Neural cell (in vitro differentiated cells): ENCODE data around the gene LRRC9. TPM values are rescaled to one million over a fixed set of nuclear protein-coding genes. Genes with fewer than 3 reads are reported as not detected.

Source experiments
- H2AFZ ChIP-seq: fragments of 200-600, 300-800 bp; sonication (generic), shearing (Covaris generic); 2 replicates; pipeline ENCODE4 v1.6.0; 2014; ENCODE audit warnings: low read depth, mild to moderate bottlenecking, antibody characterized with exemption, low read length, moderate library complexity
- H3F3A ChIP-seq: fragments of 200-600 bp; shearing (Covaris generic); 2 replicates; pipeline ENCODE4 v1.6.1; 2016; ENCODE audit warnings: mild to moderate bottlenecking, moderate library complexity, mixed read lengths, antibody characterized with exemption, low read length; ENCODE audit not compliant: insufficient read depth, poor library complexity, severe bottlenecking
- H3K27ac ChIP-seq: fragments of 200-600, 300-800 bp; sonication (generic), shearing (Covaris generic); 2 replicates; pipeline ENCODE4 v1.5.1; 2014; ENCODE audit warnings: mild to moderate bottlenecking, low read length, moderate library complexity
- H3K27me3 ChIP-seq: fragments of 300-800, 200-600 bp; sonication (generic), shearing (Covaris generic); 2 replicates; pipeline ENCODE4 v1.6.0; 2014; ENCODE audit warnings: mild to moderate bottlenecking, low read depth, low read length, moderate library complexity; ENCODE audit not compliant: insufficient read depth
- H3K36me3 ChIP-seq: fragments of 300-800, 200-600 bp; sonication (generic), shearing (Covaris generic); 2 replicates; pipeline ENCODE4 v1.5.1; 2014; ENCODE audit warnings: mild to moderate bottlenecking, antibody characterized with exemption, low read length, moderate library complexity; ENCODE audit not compliant: insufficient read depth
- H3K4me2 ChIP-seq: fragments of 300-800, 200-600 bp; sonication (generic), shearing (Covaris generic); 2 replicates; pipeline ENCODE4 v1.6.0; 2014; ENCODE audit warnings: mild to moderate bottlenecking, low read length
- H3K4me3 ChIP-seq: fragments of 300-800, 200-600 bp; sonication (generic), shearing (Covaris generic); 2 replicates; pipeline ENCODE4 v1.5.1; 2014; ENCODE audit warnings: mild to moderate bottlenecking, low read length, moderate library complexity
- H3K79me2 ChIP-seq: fragments of 200-600 bp; shearing (Covaris generic); replicated peaks from 2 replicates; pipeline ENCODE4 v1.6.0; 2014; ENCODE audit warnings: mild to moderate bottlenecking, low read length, moderate library complexity; ENCODE audit not compliant: insufficient read depth
- H3K9ac ChIP-seq: fragments of 300-800, 200-600 bp; sonication (generic), shearing (Covaris generic); 2 replicates; pipeline ENCODE4 v1.6.1; 2016; ENCODE audit warnings: mild to moderate bottlenecking, low read length, mixed read lengths
- H3K9me2 ChIP-seq: fragments of 200-600 bp; shearing (Covaris generic); 2 replicates; pipeline ENCODE4 v1.6.1; 2016; ENCODE audit warnings: mild to moderate bottlenecking, low read length, mixed read lengths; ENCODE audit not compliant: insufficient read depth
- H3K9me3 ChIP-seq: fragments of 200-600, 300-800 bp; sonication (generic), shearing (Covaris generic); 2 replicates; pipeline ENCODE4 v1.6.1; 2016; ENCODE audit warnings: mild to moderate bottlenecking, mixed run types, low read length, moderate library complexity, mixed read lengths
- H4K20me1 ChIP-seq: fragments of 200-600 bp; shearing (Covaris generic); 2 replicates; pipeline ENCODE4 v1.6.1; 2016; ENCODE audit warnings: mild to moderate bottlenecking, mixed run types; ENCODE audit not compliant: insufficient read depth
- CTCF ChIP-seq: fragments of 450-650 bp; IDR thresholded peaks from 2 replicates; pipeline ENCODE4 v1.5.1; 2014; ENCODE audit warnings: antibody characterized with exemption, mild to moderate bottlenecking, moderate library complexity; ENCODE audit not compliant: poor library complexity, severe bottlenecking
- EP300 ChIP-seq: fragments of 450-650 bp; conservative IDR thresholded peaks from 2 replicates; pipeline ENCODE4 v1.6.1; 2014; ENCODE audit warnings: antibody characterized with exemption, mild to moderate bottlenecking, moderate library complexity; ENCODE audit not compliant: poor library complexity, severe bottlenecking
- EZH2 ChIP-seq: fragments of 200-600, 300-800 bp; shearing (Covaris generic), sonication (generic); IDR thresholded peaks from 2 replicates; pipeline ENCODE4 v1.6.1; 2014; ENCODE audit warnings: antibody characterized with exemption, low read length, borderline replicate concordance, mild to moderate bottlenecking; ENCODE audit not compliant: insufficient read depth, poor library complexity, severe bottlenecking
- MXI1 ChIP-seq: fragments of 450-650 bp; conservative IDR thresholded peaks from 2 replicates; pipeline ENCODE4 v1.6.1; 2014; ENCODE audit warnings: antibody characterized with exemption, mild to moderate bottlenecking; ENCODE audit not compliant: poor library complexity, severe bottlenecking
- POLR2AphosphoS5 ChIP-seq: IDR thresholded peaks from 2 replicates; pipeline ENCODE4 v1.6.1; 2012
- RAD21 ChIP-seq: fragments of 450-650 bp; conservative IDR thresholded peaks from 2 replicates; pipeline ENCODE4 v1.6.1; 2014; ENCODE audit warnings: antibody characterized with exemption, mild to moderate bottlenecking, moderate library complexity
- REST ChIP-seq: IDR thresholded peaks from 2 replicates; pipeline ENCODE4 v1.6.1; 2012; ENCODE audit warnings: borderline replicate concordance
- SMC3 ChIP-seq: fragments of 450-650 bp; conservative IDR thresholded peaks from 2 replicates; pipeline ENCODE4 v1.6.1; 2014; ENCODE audit warnings: antibody characterized with exemption, mild to moderate bottlenecking, moderate library complexity; ENCODE audit not compliant: poor library complexity
- TAF1 ChIP-seq: IDR thresholded peaks from 2 replicates; pipeline ENCODE4 v1.6.1; 2012; ENCODE audit warnings: low read depth
- polyA plus RNA-seq: library from polyadenylated mRNA; depleted of rRNA; stranded (reverse); fragments of >200 nt; gene quantifications from 2 replicates; pipeline ENCODE4 v1.2.3, GENCODE V29; 2014

Gene LRRC9
- polyA plus RNA-seq, 1 donor from 2014 or later, result 1.3 TPM

- no peak overlapping the region for H3K27ac ChIP-seq
- H3K9ac ChIP-seq, result no peak overlapping the region
- H3K4me2 ChIP-seq, result no peak overlapping the region
- no peaks in the 10 kb centered on the region for H4K20me1 ChIP-seq
- H3K79me2 ChIP-seq, result no peaks in the 10 kb centered on the region
- H3K36me3 ChIP-seq, result no peaks in the 10 kb centered on the region
- H2AFZ ChIP-seq, result no peak overlapping the region
- H3K9me2 ChIP-seq, result no peaks in the 10 kb centered on the region
- H3K4me3 ChIP-seq, result no peak overlapping the region
- no peaks in the 10 kb centered on the region for H3K27me3 ChIP-seq
- H3F3A ChIP-seq, result no peaks in the 10 kb centered on the region
- H3K9me3 ChIP-seq, result no peaks in the 10 kb centered on the region
- TF ChIP-seq POLR2AphosphoS5 (no peak), EP300 (no peak), SMC3 (no peak), RAD21 (no peak), TAF1 (no peak), REST (no peak), EZH2 (no peak), MXI1 (no peak), CTCF (no peak)
These were observed 15.8 kb upstream of the LRRC9 start for GRCh38 chr14:59904184-59904583.

GRCh38 chr14:59905188-59905587 is 14.8 kb upstream of the LRRC9 start:
- Histone ChIP-seq H3F3A (no peaks in the 10 kb centered on the region), H4K20me1 (no peaks in the 10 kb centered on the region)
- TF ChIP-seq CTCF, result no peak
- no peak for TF ChIP-seq MXI1
- no peak for TF ChIP-seq RAD21
- no peak for TF ChIP-seq EP300

More at GRCh38 chr14:59905188-59905587, 14.8 kb upstream of the LRRC9 start:
- no peaks in the 10 kb centered on the region for H3K9me3 ChIP-seq
- no peaks in the 10 kb centered on the region for H3K9me2 ChIP-seq
- H3K27me3 ChIP-seq, result no peaks in the 10 kb centered on the region
- H3K79me2 ChIP-seq, result no peaks in the 10 kb centered on the region
- H3K4me2 ChIP-seq, result no peak overlapping the region
- H3K27ac ChIP-seq, result no peak overlapping the region
- no peak overlapping the region for H2AFZ ChIP-seq
- no peak overlapping the region for H3K4me3 ChIP-seq
- no peak overlapping the region for H3K9ac ChIP-seq
- no peaks in the 10 kb centered on the region for H3K36me3 ChIP-seq
